OCI-LY7 (cell line): ENCODE results near the gene PRMT6. TPM values are rescaled to one million over a fixed set of nuclear protein-coding genes. Genes with fewer than 3 reads are reported as not detected.

Experiments used
- BruUV-seq: library from RNA; stranded (reverse); fragments of 400-500 nt; replicated peaks from 2 replicates; lab custom pipeline; 2021; lab: Mats Ljungman, UMichigan
- CTCF ChIA-PET: fragments of 300-600 bp; sonication (Branson Sonifier 250); formaldehyde crosslinking; loops from one replicate; lab custom pipeline; 2022; ENCODE audit warnings: antibody characterized with exemption; ENCODE audit not compliant: unreplicated experiment; lab: Charles Lee
- POLR2A ChIA-PET: fragments of 300-600 bp; sonication (Branson Sonifier 250); formaldehyde crosslinking; loops from one replicate; lab custom pipeline; 2022; ENCODE audit warnings: antibody characterized with exemption; lab: Charles Lee
- DNase-seq: peaks from one replicate; pipeline ENCODE4 v3.0.0-alpha.2; 2015; ENCODE audit warnings: low spot score
- H2AFZ ChIP-seq: fragments of 200-600 bp; sonication (generic), shearing (Covaris generic); 2 replicates; pipeline ENCODE4 v1.6.1; 2014; ENCODE audit warnings: mild to moderate bottlenecking, antibody characterized with exemption, low read length, moderate library complexity
- H3K27ac ChIP-seq: fragments of 200-600 bp; sonication (generic); 2 replicates; pipeline ENCODE4 v1.5.1; 2014; ENCODE audit warnings: mixed run types, low read depth, mild to moderate bottlenecking, moderate library complexity, low read length, inconsistent platforms; ENCODE audit not compliant: poor library complexity, severe bottlenecking
- H3K36me3 ChIP-seq: fragments of 200-600 bp; sonication (generic); 2 replicates; pipeline ENCODE4 v1.6.1; 2014; ENCODE audit warnings: mild to moderate bottlenecking, antibody characterized with exemption, low read length, moderate library complexity, mixed read lengths; ENCODE audit not compliant: insufficient read depth
- H3K4me1 ChIP-seq: fragments of 200-600 bp; sonication (generic); 2 replicates; pipeline ENCODE4 v1.5.1; 2014; ENCODE audit warnings: mild to moderate bottlenecking, low read length; ENCODE audit not compliant: insufficient read depth, poor library complexity, severe bottlenecking
- H3K4me2 ChIP-seq: fragments of 200-600 bp; sonication (generic); 2 replicates; pipeline ENCODE4 v1.6.1; 2014; ENCODE audit warnings: mild to moderate bottlenecking, low read length
- H3K4me3 ChIP-seq: fragments of 200-600 bp; sonication (generic); 2 replicates; pipeline ENCODE4 v1.5.1; 2014; ENCODE audit warnings: mild to moderate bottlenecking, low read depth, low read length; ENCODE audit not compliant: poor library complexity, severe bottlenecking
- H3K79me2 ChIP-seq: fragments of 200-600 bp; sonication (generic); 2 replicates; pipeline ENCODE4 v1.6.1; 2016; ENCODE audit warnings: low read depth, mild to moderate bottlenecking, low read length, moderate library complexity, mixed read lengths; ENCODE audit not compliant: insufficient read depth
- H3K9me2 ChIP-seq: fragments of 200-600 bp; sonication (generic); 2 replicates; pipeline ENCODE4 v1.6.1; 2016; ENCODE audit warnings: mild to moderate bottlenecking, low read length, mixed read lengths; ENCODE audit not compliant: insufficient read depth
- H3K9me3 ChIP-seq: fragments of 200-600 bp; sonication (generic); 2 replicates; pipeline ENCODE4 v1.6.1; 2014; ENCODE audit warnings: mild to moderate bottlenecking, mixed run types, low read length, mixed read lengths
- H4K20me1 ChIP-seq: fragments of 200-600 bp; sonication (generic); 2 replicates; pipeline ENCODE4 v1.6.1; 2014; ENCODE audit warnings: mild to moderate bottlenecking, antibody characterized with exemption, low read length, moderate library complexity, mixed read lengths; ENCODE audit not compliant: insufficient read depth
- CTCF ChIP-seq: fragments of 200-600 bp; sonication (generic); conservative IDR thresholded peaks from 2 replicates; pipeline ENCODE4 v1.5.1; 2014; ENCODE audit warnings: mild to moderate bottlenecking, antibody characterized with exemption, low read length, moderate library complexity, mixed read lengths
- EZH2phosphoT487 ChIP-seq: fragments of 200-600 bp; sonication (generic); IDR thresholded peaks from 2 replicates; pipeline ENCODE4 v1.6.1; 2018; ENCODE audit warnings: low read depth, borderline replicate concordance, mild to moderate bottlenecking, mixed run types, antibody characterized with exemption, low read length, moderate library complexity, mixed read lengths
- intact Hi-C: fragments of 100-400 bp; cut with micrococcal nuclease; formaldehyde crosslinking; loops from one replicate; pipeline ENCODE4 v1.10.0; 2022; ENCODE audit not compliant: unreplicated experiment
- total RNA-seq, 2 experiments: library from RNA; depleted of rRNA in 1 of 2; stranded (reverse); fragments of >200 nt in 1 of 2; shearing (Covaris generic) in 1 of 2; gene quantifications; 2 replicates each; pipeline ENCODE4 v1.2.3, GENCODE V29; 2014 to 2022

Gene PRMT6
- total RNA-seq, 2 experiments from 2014 or later, result 41.7 to 42.9 TPM

GRCh38 chr1:107096690-107097089 is 40.2 kb downstream of the PRMT6 start:
- H3K4me3 ChIP-seq, result no peak overlapping the region
- H3K36me3 ChIP-seq, result no peaks in the 10 kb centered on the region
- intact Hi-C loops, result no loop called here
- DNase-seq, result no peak
- no peaks in the 10 kb centered on the region for H3K4me1 ChIP-seq
- TF ChIP-seq EZH2phosphoT487 (no peak), CTCF (no peak)
- H3K9me2 ChIP-seq, result no peaks in the 10 kb centered on the region
- H3K79me2 ChIP-seq, result no peaks in the 10 kb centered on the region
- BruUV-seq, result no TSS peak
- ChIA-PET CTCF (no interaction called here), POLR2A (no interaction called here)
- H3K27ac ChIP-seq, result no peak overlapping the region
- H4K20me1 ChIP-seq, result no peaks in the 10 kb centered on the region
- no peaks in the 10 kb centered on the region for H3K9me3 ChIP-seq
- no peak overlapping the region for H2AFZ ChIP-seq
- no peak overlapping the region for H3K4me2 ChIP-seq

- no TSS peak for BruUV-seq
- intact Hi-C loops, result no loop called here
- TF ChIP-seq CTCF (no peak), EZH2phosphoT487 (no peak)
- Histone ChIP-seq H3K79me2 (no peaks in the 10 kb centered on the region), H3K9me2 (no peaks in the 10 kb centered on the region), H3K36me3 (no peaks in the 10 kb centered on the region), H3K4me2 (no peak overlapping the region), H2AFZ (no peak overlapping the region), H3K4me1 (no peaks in the 10 kb centered on the region), H3K4me3 (no peak overlapping the region), H4K20me1 (no peaks in the 10 kb centered on the region), H3K9me3 (no peaks in the 10 kb centered on the region), H3K27ac (no peak overlapping the region)
- CTCF ChIA-PET, result no interaction called here
- POLR2A ChIA-PET, result interaction anchor here (0.7 to 1.9 kb wide), 7 partner anchors 9 to 36 kb away, joined by 3 to 8 read pairs (median 3); no protein-coding TSS in a partner anchor
- no peak for DNase-seq
These were observed 42.5 kb downstream of the PRMT6 start for GRCh38 chr1:107098961-107099360.

- intact Hi-C loops, result no loop called here
These were observed 44.0 kb downstream of the PRMT6 start for GRCh38 chr1:107100331-107100984.

More at GRCh38 chr1:107100331-107100984, 44.0 kb downstream of the PRMT6 start:
- CTCF ChIA-PET, result no interaction called here
- DNase-seq, result no peak
- H3K27ac ChIP-seq, result no peak overlapping the region
- no peaks in the 10 kb centered on the region for H3K9me2 ChIP-seq
- no peak overlapping the region for H3K4me3 ChIP-seq
- H3K9me3 ChIP-seq, result no peaks in the 10 kb centered on the region
- H2AFZ ChIP-seq, result no peak overlapping the region
- TF ChIP-seq EZH2phosphoT487 (no peak), CTCF (no peak)
- no peaks in the 10 kb centered on the region for H3K79me2 ChIP-seq
- H3K4me2 ChIP-seq, result no peak overlapping the region
- POLR2A ChIA-PET, result interaction anchor here (1.0 kb wide), 1 partner anchor 107 kb away, joined by 3 read pairs; no protein-coding TSS in a partner anchor
- H3K4me1 ChIP-seq, result no peaks in the 10 kb centered on the region
- BruUV-seq, result no TSS peak
- no peaks in the 10 kb centered on the region for H4K20me1 ChIP-seq
- H3K36me3 ChIP-seq, result no peaks in the 10 kb centered on the region
